ENCODE results near the gene TENT5C. TPM values are rescaled to one million over a fixed set of nuclear protein-coding genes. Genes with fewer than 3 reads are reported as not detected.

Gene TENT5C
- total and polyA plus RNA-seq, 9 of the 15 experiments (the other 6 are each of a cell fraction or from before 2014, with no cell fraction given), result 1.8 to 7.7 (median 4.0) TPM

- TF ChIP-seq MNT (conservative IDR thresholded peaks at IDR 0.05), result peak in 1 of 2 experiments; percentile 59; a peak in 2 of 4 replicates
- TF ChIP-seq REST (IDR thresholded peaks at IDR 0.05; ENCODE audit: borderline replicate concordance), result peak; percentile 91
- no peak for TF ChIP-seq REST (CRISPR knock-in tag; IDR thresholded peaks at IDR 0.05; ENCODE audit: low read depth)
- no peak for TF ChIP-seq CTCF (IDR thresholded peaks at IDR 0.05 in 2 of 3, conservative IDR thresholded peaks at IDR 0.05 in 1 of 3; ENCODE audit: insufficient read depth in 2 of 3, low read depth in 1 of 3, low read length in 3 of 3)
- TF ChIP-seq MTA2 (IDR thresholded peaks at IDR 0.05; ENCODE audit: low read depth), result peak; percentile 88
- TF ChIP-seq MAFF (IDR thresholded peaks at IDR 0.05; ENCODE audit: low read length), result peak; percentile 18; the same call in 1 of the 2 replicates
- no peak for TF ChIP-seq PTBP1 (IDR thresholded peaks at IDR 0.05; ENCODE audit: low read depth, low read length)
- TF ChIP-seq RHOXF2B (CRISPR knock-in tag; conservative IDR thresholded peaks at IDR 0.05), result no peak
- peak; percentile 55 for TF ChIP-seq TBP (optimal IDR thresholded peaks at IDR 0.05; ENCODE audit: low read depth, low read length)
- no peak for TF ChIP-seq TFAM (CRISPR knock-in tag; conservative IDR thresholded peaks at IDR 0.05)
- no peak for TF ChIP-seq LCOR (CRISPR knock-in tag; IDR thresholded peaks at IDR 0.05)
- no peak for TF ChIP-seq ATF6 (CRISPR knock-in tag; IDR thresholded peaks at IDR 0.05)
Observed at GRCh38 chr1:117659550-117660270, 53.9 kb downstream of the TENT5C start (continued).

All from K562 (cell line).